GM19372 (cell line): ENCODE results near the gene ACTN2.

ENCODE experiments used
- ATAC-seq: cut with Tn5 transposase; IDR thresholded peaks from one replicate; pipeline ENCODE4 v1.9.1; 2021; ENCODE audit warnings: mild to moderate bottlenecking, low read depth, moderate library complexity; ENCODE audit not compliant: unreplicated experiment

Gene ACTN2

DNA sequence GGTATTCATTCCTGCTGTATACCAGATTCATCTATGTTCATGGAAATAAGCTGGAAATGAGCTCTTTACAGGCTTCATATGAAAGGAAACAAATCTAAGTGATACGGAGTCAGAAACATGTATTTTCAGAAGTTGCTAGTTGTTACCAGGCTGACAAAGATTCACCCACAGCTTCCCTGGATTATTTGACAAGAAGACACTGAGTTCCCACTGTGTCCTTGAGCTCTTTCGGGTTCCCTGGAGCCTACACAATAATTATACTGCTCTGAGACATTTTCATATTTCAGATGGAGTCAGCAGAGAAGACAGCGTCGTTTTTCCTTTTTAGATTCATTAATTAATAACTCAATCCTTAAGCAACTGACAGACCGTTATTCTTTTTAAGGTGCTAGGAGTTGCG lies 79.5 kb downstream of the ACTN2 start:
- ATAC-seq = no peak

DNA sequence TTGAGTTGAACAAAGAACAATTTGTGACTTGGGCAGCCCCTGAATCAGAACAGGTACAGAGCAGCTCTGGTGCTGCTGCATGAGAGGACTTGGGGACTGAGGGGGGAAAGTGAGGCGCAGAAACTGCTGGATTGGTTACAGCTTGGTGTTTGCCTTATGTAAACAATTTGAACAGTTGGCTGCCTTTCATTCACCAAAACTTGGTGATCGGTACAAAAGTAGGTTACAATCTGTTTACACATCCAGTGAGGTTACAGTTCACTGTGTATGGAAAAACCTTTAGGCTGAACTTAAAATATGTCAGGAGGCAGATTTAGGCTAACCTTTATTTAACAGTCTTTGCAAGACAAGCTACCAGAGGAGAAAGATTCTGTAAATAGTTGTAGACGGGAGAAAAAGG lies 80.2 kb downstream of the ACTN2 start:
- ATAC-seq = no peak

DNA sequence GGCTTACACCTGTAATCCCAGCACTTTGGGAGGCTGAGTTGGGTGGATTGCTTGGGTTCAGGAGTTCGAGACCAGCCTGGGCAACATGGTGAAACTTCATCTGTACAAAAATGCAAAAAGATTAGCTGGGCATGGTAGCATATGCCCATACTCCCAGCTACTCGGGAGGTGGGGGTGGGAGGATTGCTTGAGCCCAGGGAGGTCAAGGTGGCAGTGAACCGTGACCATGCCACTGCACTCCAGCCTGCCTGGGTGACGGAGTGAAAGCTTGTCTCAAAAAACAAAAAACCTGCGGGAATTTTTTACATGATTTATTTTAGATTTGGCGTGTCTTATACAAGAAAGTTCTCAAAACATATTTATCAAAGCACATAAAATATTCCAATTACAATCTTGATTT lies 81.0 kb downstream of the ACTN2 start:
- no peak for ATAC-seq

DNA sequence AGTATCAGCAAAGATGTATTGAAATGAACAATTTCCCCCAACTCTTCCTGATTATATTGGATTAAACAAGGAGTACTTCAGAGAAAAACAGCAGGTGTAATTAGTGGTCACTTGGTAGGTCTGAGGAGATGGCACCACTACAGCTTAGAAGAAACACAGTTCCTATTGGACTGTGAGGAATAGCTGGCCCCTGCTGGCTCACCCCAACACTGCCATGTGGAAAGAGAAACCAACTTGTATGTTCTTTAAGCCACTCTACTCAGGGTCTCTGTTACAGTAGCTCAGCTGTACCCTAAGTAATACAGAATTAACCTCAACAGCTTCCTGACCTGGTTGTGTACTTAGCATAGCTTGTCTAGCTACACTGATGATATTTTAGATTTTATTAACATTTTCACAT lies 82.3 kb downstream of the ACTN2 start:
- ATAC-seq = no peak

DNA sequence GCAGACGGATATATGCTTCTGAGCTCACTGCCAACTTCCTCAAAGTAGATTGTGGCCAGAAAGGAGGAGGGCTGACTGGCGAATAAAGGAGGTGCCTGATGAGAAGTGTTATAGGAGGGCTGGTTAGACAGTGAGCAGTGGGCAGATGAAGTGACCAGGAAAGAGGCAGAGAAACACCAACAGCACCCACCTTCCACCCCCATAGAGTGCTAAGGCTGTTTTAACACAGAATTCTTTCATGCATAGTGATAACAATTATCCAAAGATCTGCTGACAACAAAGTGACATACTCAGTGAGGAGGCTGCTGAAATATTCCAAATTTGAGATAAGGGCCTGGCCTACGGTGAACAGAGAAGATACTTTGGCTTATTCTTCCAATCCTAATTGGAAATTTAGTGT lies 87.6 kb downstream of the ACTN2 start:
- ATAC-seq = no peak

DNA sequence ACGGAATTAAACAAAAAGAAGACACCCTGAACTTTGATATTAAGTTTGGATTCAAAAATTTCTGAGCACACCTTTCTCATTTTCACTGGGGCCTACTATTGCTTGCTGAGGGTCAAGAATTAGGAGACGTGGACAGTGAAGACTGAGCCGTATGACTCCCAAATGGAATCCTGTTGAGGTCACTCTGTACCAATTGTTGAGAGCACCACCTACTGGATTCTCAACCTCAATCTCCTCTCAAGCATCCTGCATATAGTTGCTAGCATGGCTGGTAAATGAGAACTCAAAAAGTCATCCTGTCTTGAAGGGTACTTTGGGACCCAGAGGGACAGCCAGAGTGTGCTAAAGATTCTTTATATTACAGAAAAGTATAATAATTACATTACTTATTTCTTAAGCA lies 88.6 kb downstream of the ACTN2 start:
- ATAC-seq = no peak

DNA sequence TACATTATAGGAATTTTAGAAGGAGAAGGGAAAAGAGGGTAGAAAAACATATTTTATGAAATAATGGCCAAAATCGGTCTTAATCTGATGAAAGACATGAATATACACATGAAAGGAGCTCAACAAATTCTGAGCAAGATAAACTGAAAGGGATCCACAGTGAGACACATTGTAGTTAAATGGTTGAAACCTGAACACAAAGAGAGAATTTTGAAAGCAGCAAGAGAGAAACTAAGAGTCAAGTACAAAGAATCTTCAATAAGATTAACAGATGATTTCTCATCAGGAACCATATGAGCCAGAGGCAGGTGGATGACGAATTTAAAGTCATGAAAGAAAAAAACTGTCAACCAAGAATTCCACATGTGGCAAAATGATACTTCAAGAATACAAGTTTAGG lies 93.0 kb downstream of the ACTN2 start:
- no peak for ATAC-seq

DNA sequence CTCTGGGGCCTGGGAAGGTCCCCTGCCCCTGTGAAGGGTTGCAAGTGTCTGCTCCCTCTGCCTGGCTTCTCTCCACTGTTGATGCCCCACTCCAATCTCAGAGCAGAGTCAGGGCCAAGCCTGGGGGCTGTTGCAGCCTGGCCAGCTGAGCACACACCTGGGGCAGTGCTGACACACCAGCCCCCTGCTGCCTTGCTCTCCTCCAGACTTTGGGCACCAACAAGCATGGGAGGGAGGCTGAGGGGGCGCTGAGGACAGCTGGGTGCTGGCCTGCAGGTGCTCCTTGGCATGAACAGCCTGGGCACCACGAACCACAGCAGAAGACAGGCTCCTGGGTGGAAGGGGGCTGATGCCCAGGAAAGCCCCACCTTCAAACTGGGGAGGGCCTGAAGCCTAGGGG lies 99.2 kb downstream of the ACTN2 start:
- ATAC-seq = no peak

DNA sequence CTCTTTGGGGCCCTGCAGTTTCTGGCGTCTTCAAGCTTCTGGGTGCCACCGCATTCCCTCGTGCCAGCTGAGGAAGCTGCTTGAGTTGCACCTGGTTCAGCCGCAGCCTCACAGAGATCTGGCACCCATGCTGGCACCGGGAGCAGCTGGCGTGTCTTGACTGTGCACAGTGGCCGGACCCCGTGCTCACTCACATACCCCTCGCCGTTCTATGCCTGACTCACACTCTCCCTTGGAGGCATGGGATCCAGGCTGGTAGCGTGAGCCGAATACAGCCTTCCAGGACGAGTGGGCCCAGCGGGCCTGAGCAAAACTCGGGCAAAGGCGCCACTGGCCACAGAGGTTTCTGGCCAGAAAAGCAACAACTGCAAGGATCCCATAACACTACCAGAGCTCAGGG lies 100.2 kb downstream of the ACTN2 start:
- no peak for ATAC-seq

DNA sequence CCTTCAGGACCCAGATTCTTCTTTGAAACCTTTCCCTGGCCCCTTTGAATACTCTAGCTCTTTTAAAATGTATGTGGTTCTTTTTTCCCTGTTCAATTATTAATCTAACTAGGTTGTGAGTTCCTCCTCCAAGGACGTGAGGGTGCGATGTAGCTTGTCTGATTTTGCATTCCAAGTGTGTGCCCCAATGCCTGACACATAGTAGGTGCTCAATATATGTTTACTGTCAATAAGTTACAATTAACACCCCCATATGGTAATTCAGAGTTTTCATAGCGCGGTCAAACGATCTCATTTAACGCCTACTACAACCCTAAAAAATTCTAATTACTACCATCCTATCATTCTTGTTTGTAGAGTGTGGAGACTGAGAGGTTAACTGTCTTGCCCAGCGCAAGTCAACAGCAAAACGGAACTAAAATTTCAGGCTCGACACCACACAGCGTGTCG lies 108.3 kb downstream of the ACTN2 start:
- ATAC-seq = no peak

DNA sequence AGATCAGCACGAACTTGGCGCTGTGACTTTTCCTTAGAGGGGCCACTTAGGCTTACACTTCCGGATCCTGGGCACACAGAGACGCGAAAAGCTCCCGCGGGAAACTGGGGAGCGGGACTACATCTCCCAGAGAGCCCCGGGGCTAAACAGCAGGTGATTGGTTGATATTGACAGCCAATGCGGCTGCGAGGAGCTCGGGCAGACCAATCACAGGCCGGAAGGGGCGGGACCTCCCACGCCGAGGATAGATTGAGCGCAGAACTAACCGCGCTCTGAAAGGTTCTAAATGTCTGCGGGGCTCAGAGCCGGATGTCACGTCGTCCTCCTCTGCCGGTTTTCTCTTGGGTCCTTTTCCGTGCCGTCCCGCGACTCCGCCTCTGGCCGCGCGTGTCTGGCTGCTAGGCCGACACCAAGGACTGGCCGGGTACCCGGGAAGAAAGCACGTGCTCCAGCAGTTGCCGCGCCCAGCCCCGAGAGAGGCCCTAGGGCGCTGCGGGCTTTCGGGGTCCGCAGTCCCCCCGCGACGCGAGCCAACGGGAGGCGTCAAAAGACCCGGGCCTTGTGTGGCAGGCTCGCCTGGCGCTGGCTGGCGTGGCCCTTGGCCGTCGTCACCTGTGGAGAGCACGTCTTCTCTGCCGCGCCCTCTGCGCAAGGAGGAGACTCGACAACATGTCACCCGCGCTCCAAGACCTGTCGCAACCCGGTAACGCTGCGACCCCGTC lies 108.9 kb downstream of the ACTN2 start, which contains the start of gene MTR:
Gene MTR, plus strand, starts transcription at position 258 of the 722 bp plus-strand sequence. Its CDS starts 412 bp downstream, at position 670.
- peak; percentile 95 for ATAC-seq

DNA sequence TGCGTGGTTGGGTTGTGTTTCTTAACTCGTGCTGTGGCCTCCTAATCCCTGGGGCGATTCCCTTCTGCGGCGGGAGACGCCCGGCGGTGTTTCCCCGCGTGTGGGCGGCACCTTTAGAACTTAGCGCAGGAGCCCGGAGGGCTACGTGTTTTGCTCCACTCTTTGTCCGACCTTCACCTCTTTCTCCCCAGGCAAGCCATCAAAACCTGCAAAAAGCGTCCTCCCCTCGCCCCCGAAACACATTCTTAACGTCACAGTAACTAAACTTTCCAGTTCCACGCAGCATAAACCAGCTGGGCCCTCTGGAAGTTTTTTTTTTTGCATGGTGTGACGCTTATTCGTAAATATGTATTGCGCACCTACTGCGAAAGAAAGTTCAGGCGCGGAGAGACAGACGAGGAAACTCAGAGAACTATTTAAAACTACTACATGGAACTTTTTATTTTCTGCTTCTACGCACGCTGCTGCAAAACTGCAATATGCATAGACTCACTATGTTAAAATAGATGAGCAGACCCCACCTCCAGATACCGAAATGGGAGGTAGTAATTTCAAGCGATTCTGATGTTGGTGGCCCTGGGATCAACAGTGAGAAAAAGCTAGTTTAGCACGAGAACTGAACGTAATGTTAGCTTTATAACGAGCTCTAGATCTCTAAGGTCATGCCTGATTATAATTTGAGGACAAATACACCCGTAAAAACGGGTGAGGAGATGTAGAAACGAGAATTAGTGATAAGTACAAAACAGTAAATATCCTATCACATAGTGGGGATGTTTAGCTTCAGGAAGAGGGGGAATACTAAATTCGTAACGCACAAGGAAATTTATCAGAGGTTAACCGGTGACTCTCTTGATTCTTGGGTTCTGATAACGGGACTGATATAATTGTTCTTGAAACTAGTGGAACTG lies 109.7 kb downstream of the ACTN2 start:
- peak; percentile 27 for ATAC-seq

DNA sequence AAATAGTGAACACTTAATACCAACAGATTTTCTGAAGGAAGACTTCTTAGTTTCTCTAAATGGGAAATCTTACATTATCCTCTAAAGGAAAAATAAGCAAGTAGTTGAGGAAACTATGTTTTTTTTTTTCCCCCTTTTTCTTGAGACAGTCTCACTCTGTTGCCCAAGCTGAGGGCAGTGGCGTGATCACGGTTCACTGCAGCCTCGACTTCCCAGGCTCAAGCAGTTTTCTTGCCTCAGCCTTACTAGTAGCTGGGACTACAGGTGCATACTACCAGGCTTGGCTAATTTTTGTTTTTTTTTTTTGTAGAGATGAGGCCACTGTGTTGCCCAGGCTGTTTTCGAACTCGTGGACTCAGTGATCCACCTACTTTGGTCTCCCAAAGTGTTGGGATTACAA lies 112.7 kb downstream of the ACTN2 start:
- no peak for ATAC-seq

DNA sequence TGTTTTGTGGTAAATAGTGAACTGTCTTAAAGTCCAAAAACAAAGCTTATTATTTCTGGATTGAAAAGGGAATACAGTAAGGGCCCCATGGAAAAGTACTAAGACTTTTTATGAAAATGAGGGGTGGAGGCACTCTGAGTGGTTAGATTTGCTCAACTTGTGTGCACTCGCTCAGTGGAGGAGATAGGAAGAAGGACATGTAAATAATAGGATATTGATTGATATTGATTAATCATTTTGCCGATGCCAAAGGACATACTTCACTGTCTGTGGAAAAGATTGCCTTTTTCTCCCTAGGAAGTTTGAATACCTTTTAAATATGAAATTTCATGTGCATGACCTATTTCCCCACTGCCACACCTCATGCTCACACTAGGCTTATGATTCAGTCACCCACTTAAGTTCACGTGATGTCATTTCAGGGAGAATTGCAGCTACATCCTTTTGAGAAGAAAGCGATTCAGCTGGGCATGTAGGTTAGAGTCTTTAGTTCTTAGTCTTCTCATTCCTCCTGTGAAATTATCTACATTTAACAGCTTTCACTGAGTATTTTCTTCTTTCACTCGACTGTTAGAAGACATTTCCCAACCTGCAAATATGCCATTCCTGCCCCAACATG lies 113.8 kb downstream of the ACTN2 start:
- ATAC-seq = no peak

DNA sequence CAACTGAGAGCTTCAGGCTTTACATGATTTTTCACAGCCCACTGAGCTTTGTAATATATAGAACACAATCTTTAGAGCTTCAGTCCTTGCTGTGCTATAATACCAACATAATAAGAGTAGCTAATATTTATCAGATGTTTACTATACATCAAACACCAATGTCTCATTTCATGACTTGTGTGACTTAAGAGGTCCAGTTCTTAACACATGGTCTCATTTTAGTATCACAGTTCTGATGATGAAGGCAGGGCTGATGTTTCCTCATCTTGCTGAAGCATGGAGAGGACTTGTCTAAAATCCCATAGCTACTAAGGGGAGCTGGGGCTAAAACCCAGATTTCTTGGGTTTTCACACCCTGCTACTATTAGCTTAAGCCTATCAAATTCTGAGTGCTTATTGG lies 114.3 kb downstream of the ACTN2 start:
- no peak for ATAC-seq

DNA sequence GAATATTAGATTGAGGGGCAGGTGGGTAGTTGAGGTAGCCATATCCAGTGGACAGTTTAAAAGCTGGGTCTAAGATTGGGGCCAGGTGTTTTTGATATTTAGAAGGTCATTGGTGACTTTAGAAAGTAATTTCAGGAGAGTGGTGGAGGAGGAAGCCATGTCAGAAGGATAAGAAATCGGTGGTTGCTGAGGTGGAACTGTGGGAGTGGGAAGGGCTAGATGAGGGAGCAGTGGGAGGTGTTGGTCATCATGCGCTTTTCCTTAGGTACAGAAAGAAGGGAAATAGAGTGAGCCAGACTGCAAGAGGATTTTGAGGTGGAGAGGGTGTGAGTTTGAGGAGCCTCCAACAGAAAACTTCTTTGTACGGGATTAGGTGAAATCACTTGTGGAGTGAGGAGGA lies 116.0 kb downstream of the ACTN2 start:
- ATAC-seq = no peak

DNA sequence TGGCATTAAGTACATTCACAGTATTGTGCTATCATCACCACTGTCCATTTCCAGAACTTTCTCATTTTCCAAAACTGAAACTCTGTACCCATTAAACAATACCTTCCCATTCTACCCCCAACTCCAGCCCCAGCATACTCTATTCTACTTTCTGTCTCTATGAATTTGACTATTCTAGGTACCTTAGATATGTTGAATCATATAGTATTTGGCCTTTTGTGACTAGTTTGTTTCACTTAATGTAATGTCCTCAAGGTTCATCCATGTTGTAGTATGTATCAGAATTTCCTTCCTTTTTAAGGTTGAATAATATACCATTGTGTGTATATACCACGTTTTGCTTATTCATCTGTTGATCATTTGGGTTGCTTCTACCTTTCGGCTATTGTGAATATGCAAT lies 120.3 kb downstream of the ACTN2 start:
- no peak for ATAC-seq

DNA sequence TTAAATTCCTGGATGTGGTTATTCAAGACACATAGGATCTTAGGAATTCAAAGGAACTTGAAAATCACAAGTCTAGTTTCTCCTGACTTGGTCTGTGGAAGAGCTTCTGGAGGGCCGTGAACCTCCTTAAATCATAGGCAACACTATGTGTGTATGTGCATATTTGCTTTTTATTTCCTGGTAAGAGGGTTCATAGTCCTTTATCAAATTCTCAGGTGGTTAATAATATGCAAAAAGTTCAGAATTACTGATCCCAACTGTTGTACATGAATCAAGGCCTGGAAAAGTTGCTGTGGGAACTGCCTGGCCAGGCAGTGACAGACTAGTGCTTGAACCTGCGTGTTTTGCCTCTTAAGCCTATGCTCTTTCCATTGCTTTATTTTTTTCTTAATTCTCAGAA lies 121.7 kb downstream of the ACTN2 start:
- no peak for ATAC-seq

DNA sequence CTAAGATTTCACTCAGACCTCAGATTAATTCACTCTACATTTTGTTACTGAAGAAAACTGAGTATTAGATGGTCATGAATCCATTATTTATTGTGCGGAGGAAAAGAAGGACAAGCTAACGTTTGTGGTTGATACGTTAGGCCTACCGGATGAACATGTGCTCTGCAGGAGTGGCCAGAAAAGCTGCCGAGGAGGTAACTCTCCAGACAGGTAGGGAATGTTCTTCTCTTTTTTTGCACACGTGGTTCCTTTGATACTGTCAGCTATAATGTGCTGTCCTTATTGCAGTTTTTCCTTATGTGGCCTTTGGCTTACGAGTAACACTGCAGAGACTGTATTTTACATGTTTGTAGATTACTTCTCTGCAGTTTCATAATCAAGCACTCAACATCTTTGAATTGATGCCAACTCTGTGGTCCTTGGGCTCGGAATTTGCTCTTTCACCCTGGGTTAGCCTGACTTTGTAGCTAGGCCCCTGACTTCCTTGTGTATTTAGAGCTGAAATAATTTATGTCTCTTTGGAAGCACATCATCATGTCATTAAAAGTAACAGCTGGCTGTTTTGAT lies 122.3 kb downstream of the ACTN2 start:
- no peak for ATAC-seq

DNA sequence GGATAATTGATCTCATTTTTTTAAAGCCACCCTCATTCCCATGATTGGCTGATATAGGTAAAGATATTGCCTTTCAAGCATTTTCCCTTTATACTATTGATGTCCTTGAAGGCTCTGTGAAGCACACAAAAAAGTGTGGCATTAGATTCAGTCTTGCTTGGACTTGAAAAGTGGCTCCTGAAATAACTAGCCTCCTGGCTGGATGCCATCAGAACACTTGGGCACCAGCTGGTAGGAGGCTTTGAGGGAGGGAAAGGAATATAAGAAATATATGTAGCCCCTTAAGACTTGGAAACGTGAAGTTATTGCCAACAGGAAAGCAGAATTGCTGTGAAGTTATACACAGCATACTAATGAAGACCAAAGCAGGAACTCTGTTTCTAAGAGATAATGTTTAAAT lies 122.8 kb downstream of the ACTN2 start:
- ATAC-seq = no peak

DNA sequence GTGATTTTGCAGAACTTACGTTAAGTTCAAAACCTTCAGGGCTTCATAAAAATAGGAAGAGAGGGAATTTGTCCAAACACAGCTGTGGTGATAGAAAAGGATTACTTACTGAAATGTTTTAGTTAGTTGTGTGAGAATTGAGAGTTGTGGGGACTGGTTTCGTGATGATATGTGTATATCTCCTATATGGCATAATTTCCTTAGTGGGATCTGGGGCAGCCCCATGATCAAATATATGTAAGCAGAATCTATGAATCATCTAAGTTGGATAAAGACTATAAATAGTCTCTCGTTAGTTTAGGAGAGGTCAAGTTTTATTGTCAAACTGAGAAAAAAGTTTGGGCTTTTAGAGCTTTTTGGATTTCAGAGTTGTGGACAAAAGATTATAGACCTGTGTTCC lies 123.7 kb downstream of the ACTN2 start:
- no peak for ATAC-seq
